NCI-H774 (cell line): Measurements from ENCODE around the gene FAM227B.

Source experiments
- DNase-seq: peaks from one replicate; lab custom pipeline; 2025; lab: John Stamatoyannopoulos, UW

FAM227B gene

GRCh38 chr15:49293941-49294340 is 326.7 kb downstream of the FAM227B start:
- DNase-seq, result no peak

GRCh38 chr15:49290191-49290590 is 330.4 kb downstream of the FAM227B start:
- DNase-seq, result no peak

- no peak for DNase-seq
Observed at GRCh38 chr15:49288391-49288790, 332.2 kb downstream of the FAM227B start.

GRCh38 chr15:49287481-49287880 is 333.1 kb downstream of the FAM227B start:
- DNase-seq, result no peak

GRCh38 chr15:49286649-49287404 is 333.8 kb downstream of the FAM227B start:
- DNase-seq, result no peak

- DNase-seq, result no peak
Observed at GRCh38 chr15:49282366-49282765, 338.3 kb downstream of the FAM227B start.

GRCh38 chr15:49279521-49280456 is 340.8 kb downstream of the FAM227B start:
- no peak for DNase-seq

GRCh38 chr15:49278751-49279150 is 341.9 kb downstream of the FAM227B start:
- DNase-seq, result no peak
